ENCODE measurements around the gene ATOX1. TPM values are rescaled to one million over a fixed set of nuclear protein-coding genes. Genes with fewer than 3 reads are reported as not detected.

The ATOX1 gene
- total and polyA plus RNA-seq, 2 of the 13 experiments (the other 11 are each of a cell fraction or from before 2014, with no cell fraction given), result 62.4 to 124 TPM

DNA sequence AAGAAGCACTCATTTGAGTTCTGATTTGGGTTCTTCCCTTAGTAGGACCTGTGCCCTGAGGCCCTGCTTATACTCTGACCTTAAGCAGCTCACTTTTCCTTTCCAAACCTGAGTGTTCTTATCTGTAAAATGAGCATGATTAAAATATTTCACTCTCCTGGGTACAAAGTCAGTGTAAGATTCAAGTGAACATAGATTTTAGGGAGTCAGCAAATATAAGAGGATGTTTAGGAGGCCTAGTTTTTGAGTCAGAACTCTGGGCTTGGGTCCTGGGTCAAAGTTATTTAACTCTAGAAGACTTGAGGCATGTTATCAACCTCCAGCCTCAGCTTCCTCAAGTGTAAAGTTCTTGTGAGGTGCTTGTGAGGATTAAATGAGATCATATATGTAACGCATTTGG lies 63.0 kb downstream of the ATOX1 start:
- in situ Hi-C loops (cut with HindIII; ENCODE audit: extremely low pct_ligation_motif_present, low pct_unique_long_range_greater_than_20kb), result no loop called here
- H3K79me2 ChIP-seq (ENCODE audit: insufficient read depth, low read length), result no peaks in the 10 kb centered on the region
- H2AFZ ChIP-seq (ENCODE audit: low read length), result no peak overlapping the region
- intact Hi-C loops (cut with micrococcal nuclease; ENCODE audit: unreplicated experiment), result no loop called here
- DNase-seq (ENCODE audit: low spot score), result no peak
- no peak for ATAC-seq
- H3K4me2 ChIP-seq (ENCODE audit: low read depth, low read length), result no peak overlapping the region
- H3K36me3 ChIP-seq (replicated peaks in 1 of 2; ENCODE audit: control insufficient read depth in 1 of 2, insufficient read depth in 2 of 2, low read length in 2 of 2), result no peaks in the 10 kb centered on the region
- H3K9me3 ChIP-seq (ENCODE audit: low read length), result no peaks in the 10 kb centered on the region
- no peaks in the 10 kb centered on the region for H4K20me1 ChIP-seq (ENCODE audit: insufficient read depth, low read length)
- no peak for FAIRE-seq
- no TSS peak for BruUV-seq (replicated peaks)
- no peaks in the 10 kb centered on the region; a peak in 1 of 5 replicates for H3K27me3 ChIP-seq (ENCODE audit: control insufficient read depth in 1 of 2, insufficient read depth in 2 of 2, low read length in 2 of 2)
- peaks cover 94% of the 10 kb centered on the region for H3K4me1 ChIP-seq (ENCODE audit: insufficient read depth, low read length)
- TF ChIP-seq ZNF720 (CRISPR knock-in tag; IDR thresholded peaks at IDR 0.05) (no peak), MAZ (IDR thresholded peaks at IDR 0.05; ENCODE audit: borderline replicate concordance, low read depth, low read length) (no peak), MAZ (CRISPR knock-in tag; IDR thresholded peaks at IDR 0.05; ENCODE audit: low read depth) (no peak), MAFF (IDR thresholded peaks at IDR 0.05; ENCODE audit: low read depth, low read length) (peak; percentile 45; the same call in 1 of the 2 replicates), MAFK (conservative IDR thresholded peaks at IDR 0.05 in 1 of 2, IDR thresholded peaks at IDR 0.05 in 1 of 2; ENCODE audit: low read length in 2 of 2) (peak; percentile 42 to 51; a peak in 3 of 4 replicates), SOX5 (CRISPR knock-in tag; IDR thresholded peaks at IDR 0.05; ENCODE audit: borderline replicate concordance) (no peak), ZSCAN25 (CRISPR knock-in tag; IDR thresholded peaks at IDR 0.05) (no peak)
- TF ChIP-seq, protein P1, sequence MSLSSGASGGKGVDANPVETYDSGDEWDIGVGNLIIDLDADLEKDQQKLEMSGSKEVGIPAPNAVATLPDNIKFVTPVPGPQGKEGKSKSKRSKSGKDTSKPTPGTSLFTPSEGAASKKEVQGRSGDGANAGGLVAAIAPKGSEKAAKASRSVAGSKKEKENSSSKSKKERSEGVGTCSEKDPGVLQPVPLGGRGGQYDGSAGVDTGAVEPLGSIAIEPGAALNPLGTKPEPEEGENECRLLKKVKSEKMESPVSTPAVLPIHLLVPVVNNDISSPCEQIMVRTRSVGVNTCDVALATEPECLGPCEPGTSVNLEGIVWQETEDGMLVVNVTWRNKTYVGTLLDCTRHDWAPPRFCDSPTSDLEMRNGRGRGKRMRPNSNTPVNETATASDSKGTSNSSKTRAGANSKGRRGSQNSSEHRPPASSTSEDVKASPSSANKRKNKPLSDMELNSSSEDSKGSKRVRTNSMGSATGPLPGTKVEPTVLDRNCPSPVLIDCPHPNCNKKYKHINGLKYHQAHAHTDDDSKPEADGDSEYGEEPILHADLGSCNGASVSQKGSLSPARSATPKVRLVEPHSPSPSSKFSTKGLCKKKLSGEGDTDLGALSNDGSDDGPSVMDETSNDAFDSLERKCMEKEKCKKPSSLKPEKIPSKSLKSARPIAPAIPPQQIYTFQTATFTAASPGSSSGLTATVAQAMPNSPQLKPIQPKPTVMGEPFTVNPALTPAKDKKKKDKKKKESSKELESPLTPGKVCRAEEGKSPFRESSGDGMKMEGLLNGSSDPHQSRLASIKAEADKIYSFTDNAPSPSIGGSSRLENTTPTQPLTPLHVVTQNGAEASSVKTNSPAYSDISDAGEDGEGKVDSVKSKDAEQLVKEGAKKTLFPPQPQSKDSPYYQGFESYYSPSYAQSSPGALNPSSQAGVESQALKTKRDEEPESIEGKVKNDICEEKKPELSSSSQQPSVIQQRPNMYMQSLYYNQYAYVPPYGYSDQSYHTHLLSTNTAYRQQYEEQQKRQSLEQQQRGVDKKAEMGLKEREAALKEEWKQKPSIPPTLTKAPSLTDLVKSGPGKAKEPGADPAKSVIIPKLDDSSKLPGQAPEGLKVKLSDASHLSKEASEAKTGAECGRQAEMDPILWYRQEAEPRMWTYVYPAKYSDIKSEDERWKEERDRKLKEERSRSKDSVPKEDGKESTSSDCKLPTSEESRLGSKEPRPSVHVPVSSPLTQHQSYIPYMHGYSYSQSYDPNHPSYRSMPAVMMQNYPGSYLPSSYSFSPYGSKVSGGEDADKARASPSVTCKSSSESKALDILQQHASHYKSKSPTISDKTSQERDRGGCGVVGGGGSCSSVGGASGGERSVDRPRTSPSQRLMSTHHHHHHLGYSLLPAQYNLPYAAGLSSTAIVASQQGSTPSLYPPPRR (CRISPR knock-in tag; IDR thresholded peaks at IDR 0.05; ENCODE audit: borderline replicate concordance), result no peak
- 78% methylated on average over 1 of the region's 1 CpG for WGBS (ENCODE audit: low lambda C conversion rate)
- no peak overlapping the region for H3K27ac ChIP-seq (ENCODE audit: extremely low read length, insufficient read depth, low read length)
- CTCF ChIA-PET (ENCODE audit: low intra/inter-chr PET ratio, low total read pairs), result no interaction called here
- POLR2A ChIA-PET, result interaction anchor here (1.6 to 1.7 kb wide), 2 partner anchors 60 to 76 kb away, joined by 3 to 6 read pairs; partner anchors contain the start of gene G3BP1
- no peak overlapping the region for H3K4me3 ChIP-seq (replicated peaks in 1 of 3; ENCODE audit: insufficient read depth in 1 of 3, low read depth in 2 of 3, low read length in 3 of 3)
- H3K9ac ChIP-seq (ENCODE audit: insufficient read depth, low read depth, low read length), result no peak overlapping the region

Measured in HepG2 (cell line).